H54 (cell line): ENCODE results near the gene TSPAN18.

Experiments
- DNase-seq: peaks from one replicate; pipeline ENCODE4 v3.0.0; 2011; ENCODE audit warnings: low spot score, mixed read lengths; ENCODE audit not compliant: insufficient read length
- FAIRE-seq: peaks from 3 replicates; lab custom pipeline; 2011; peaks lifted over from hg19 to GRCh38; lab: Jason Lieb, UNC
- POLR2A ChIP-seq: IDR thresholded peaks from 2 replicates; pipeline ENCODE4 v1.6.1; 2011; ENCODE audit warnings: low read depth, mild to moderate bottlenecking, low read length

The TSPAN18 gene

GRCh38 chr11:44968510-44968909 is 241.7 kb downstream of the TSPAN18 start:
- no peak for DNase-seq
- no peak for TF ChIP-seq POLR2A
- FAIRE-seq = no peak

- DNase-seq (no peak), FAIRE-seq (no peak)
- no peak for TF ChIP-seq POLR2A
Measured at GRCh38 chr11:44969651-44970252, 243.0 kb downstream of the TSPAN18 start.

- no peak for TF ChIP-seq POLR2A
- DNase-seq (no peak), FAIRE-seq (no peak)
Measured at GRCh38 chr11:44970293-44970692, 243.5 kb downstream of the TSPAN18 start.

GRCh38 chr11:44971185-44971584 is 244.4 kb downstream of the TSPAN18 start:
- no peak for FAIRE-seq
- no peak for TF ChIP-seq POLR2A
- DNase-seq = no peak

GRCh38 chr11:44972746-44973435 is 246.1 kb downstream of the TSPAN18 start:
- no peak for TF ChIP-seq POLR2A
- DNase-seq = no peak
- FAIRE-seq = no peak

GRCh38 chr11:44973632-44974401 is 247.1 kb downstream of the TSPAN18 start:
- FAIRE-seq = no peak
- no peak for TF ChIP-seq POLR2A
- DNase-seq = no peak

GRCh38 chr11:44974402-44975000 is 247.7 kb downstream of the TSPAN18 start:
- FAIRE-seq (no peak), DNase-seq (no peak)
- no peak for TF ChIP-seq POLR2A

GRCh38 chr11:44976576-44976975 is 249.8 kb downstream of the TSPAN18 start:
- DNase-seq (no peak), FAIRE-seq (no peak)
- no peak for TF ChIP-seq POLR2A

- FAIRE-seq (no peak), DNase-seq (no peak)
Measured at GRCh38 chr11:44977493-44977984, 250.8 kb downstream of the TSPAN18 start.

GRCh38 chr11:44978274-44978960 is 251.7 kb downstream of the TSPAN18 start:
- no peak for TF ChIP-seq POLR2A
- DNase-seq (no peak), FAIRE-seq (no peak)

More at GRCh38 chr11:44977493-44977984, 250.8 kb downstream of the TSPAN18 start:
- TF ChIP-seq POLR2A = no peak

GRCh38 chr11:44978961-44979331 is 252.2 kb downstream of the TSPAN18 start:
- TF ChIP-seq POLR2A = no peak
- FAIRE-seq (no peak), DNase-seq (no peak)

- DNase-seq (no peak), FAIRE-seq (no peak)
- TF ChIP-seq POLR2A = no peak
Measured at GRCh38 chr11:44979543-44980399, 253.0 kb downstream of the TSPAN18 start.
